Mucosa of stomach (tissue), 1 donor: ENCODE data around the gene HAUS8.
"Not testable (repeated sequence)": the region's sequence is repeated elsewhere in the genome, so short reads cannot be mapped to it uniquely, and the experiment has no call there.

Experiments
- H3K27me3 ChIP-seq: one replicate; pipeline ENCODE4 v1.7.0; 2013; ENCODE audit warnings: mild to moderate bottlenecking, low read length; ENCODE audit not compliant: control insufficient read depth, insufficient read depth
- H3K36me3 ChIP-seq: one replicate; pipeline ENCODE4 v1.7.0; 2013; ENCODE audit warnings: low read length; ENCODE audit not compliant: control insufficient read depth, insufficient read depth
- H3K4me1 ChIP-seq: one replicate; pipeline ENCODE4 v1.7.0; 2013; ENCODE audit warnings: mild to moderate bottlenecking, low read length; ENCODE audit not compliant: control insufficient read depth, insufficient read depth
- H3K4me3 ChIP-seq: one replicate; pipeline ENCODE4 v1.7.0; 2013; ENCODE audit warnings: low read length
- H3K9ac ChIP-seq: one replicate; pipeline ENCODE4 v1.7.0; 2013; ENCODE audit warnings: mild to moderate bottlenecking, low read length, moderate library complexity
- H3K9me3 ChIP-seq: one replicate; pipeline ENCODE4 v1.7.0; 2013; ENCODE audit warnings: mild to moderate bottlenecking, low read length, moderate library complexity; ENCODE audit not compliant: control insufficient read depth
- donor health status: Pancreatic carcinoma.

Gene HAUS8

DNA sequence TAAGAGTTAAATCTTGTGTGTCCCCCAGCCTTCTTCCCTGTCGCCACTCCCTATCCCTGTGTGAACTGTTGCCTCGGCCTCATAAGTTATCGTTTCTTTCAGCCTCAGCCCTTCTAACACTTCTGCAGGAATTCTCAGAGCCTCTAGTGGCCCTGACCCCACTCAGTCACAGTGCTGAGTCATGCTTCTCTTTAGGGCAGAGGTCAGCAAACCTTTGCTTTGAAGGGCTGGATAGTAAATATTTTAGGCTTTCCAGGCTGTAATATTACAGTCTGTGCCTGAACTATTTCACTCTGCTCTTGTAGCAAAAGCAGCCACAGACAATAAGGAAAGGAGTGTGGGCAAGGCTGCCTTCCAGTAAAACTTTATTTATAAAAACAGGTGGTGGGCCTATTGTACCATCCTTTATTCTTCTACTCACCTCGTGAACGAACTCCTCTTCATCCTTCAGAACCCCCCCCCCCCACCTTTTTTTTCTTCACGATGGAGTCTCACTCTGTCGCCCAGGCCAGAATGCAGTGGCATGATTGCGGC is 22.4 kb upstream of the HAUS8 start:
- H3K4me3 ChIP-seq, result no peak overlapping the region

DNA sequence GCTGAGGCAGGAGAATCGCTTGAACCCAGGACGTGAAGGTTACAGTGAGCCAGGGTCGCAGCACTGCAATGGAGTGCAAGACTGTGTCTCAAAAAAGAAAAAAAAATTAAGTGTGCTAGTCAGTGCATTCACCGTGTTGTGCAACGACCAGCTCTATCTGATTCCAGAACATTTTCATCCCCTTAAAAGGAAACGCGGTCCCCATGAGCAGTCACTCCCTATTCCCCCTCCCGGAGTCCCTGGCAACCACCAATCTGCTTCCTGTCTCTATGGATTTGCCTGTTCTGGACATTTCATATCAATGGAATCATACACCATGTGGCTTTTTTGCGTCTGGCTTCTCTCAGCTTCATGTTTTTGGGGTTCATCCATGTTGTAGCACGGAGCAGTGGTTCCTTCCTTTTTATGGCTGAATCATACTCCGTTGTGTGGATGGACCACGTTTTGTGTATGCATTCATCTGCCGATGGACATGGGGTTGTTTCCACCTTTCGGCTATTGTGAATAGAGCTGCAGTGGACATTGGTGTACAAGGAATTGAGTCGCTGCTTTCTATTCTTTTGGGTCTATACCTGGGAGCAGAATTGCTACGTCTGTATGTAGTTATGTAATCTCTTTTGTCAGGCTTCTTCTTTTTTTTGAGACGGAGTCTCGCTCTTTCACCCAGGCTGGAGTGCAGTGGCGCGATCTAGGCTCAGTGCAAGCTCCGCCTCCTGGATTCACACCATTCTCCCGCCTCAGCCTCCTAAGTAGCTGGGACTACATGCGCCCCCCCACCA is 20.1 kb upstream of the HAUS8 start:
- Histone ChIP-seq H3K9me3 (no peaks in the 10 kb centered on the region), H3K27me3 (no peaks in the 10 kb centered on the region), H3K4me3 (no peak overlapping the region), H3K36me3 (no peaks in the 10 kb centered on the region), H3K4me1 (peaks cover 26% of the 10 kb centered on the region), H3K9ac (no peak overlapping the region)

More for the DNA sequence above, 22.4 kb upstream of the HAUS8 start:
- H3K4me1 ChIP-seq, result peaks cover 14% of the 10 kb centered on the region
- H3K9ac ChIP-seq, result no peak overlapping the region
- H3K27me3 ChIP-seq, result no peaks in the 10 kb centered on the region
- no peaks in the 10 kb centered on the region for H3K36me3 ChIP-seq
- no peaks in the 10 kb centered on the region for H3K9me3 ChIP-seq

DNA sequence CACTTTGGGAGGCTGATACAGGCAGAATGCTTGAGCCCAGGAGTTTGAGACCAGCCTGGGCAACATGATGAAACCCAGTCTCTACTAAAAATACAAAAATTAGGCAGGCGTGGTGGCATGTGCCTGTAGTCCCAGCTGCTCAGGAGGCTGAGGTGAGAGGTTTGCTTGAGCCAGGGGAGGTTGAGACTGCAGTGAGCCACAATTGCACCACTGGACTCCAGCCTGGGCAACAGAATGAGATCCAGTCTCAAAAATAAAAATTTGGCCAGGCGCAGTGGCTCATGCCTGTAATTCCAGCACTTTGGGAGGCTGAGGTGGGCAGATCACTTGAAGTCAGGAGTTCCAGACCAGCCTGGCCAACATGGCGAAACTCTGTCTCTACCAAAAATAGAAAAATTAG is 19.4 kb upstream of the HAUS8 start:
- not testable (repeated sequence) for H3K4me3 ChIP-seq

DNA sequence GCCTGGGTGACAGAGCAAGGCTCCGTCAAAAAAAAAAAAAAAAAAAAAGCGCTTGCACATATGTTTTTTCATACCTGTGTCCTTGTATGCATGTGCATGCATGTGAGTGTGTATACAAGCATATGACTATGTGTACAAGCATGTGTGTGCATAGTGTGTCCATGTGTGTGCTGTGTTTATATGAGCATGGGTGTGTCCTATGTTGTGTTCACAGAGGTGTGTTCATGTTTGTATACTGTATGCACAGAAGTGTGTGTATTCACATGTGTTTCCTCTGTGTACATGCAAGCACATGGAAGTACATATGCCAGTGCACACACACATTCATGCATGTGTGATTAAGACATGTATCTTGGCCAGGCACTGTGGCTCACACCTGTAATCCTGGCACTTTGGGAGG is 17.4 kb upstream of the HAUS8 start:
- Histone ChIP-seq H3K4me3 (no peak overlapping the region), H3K4me1 (peaks cover 32% of the 10 kb centered on the region), H3K36me3 (no peaks in the 10 kb centered on the region), H3K9me3 (no peaks in the 10 kb centered on the region), H3K9ac (no peak overlapping the region), H3K27me3 (no peaks in the 10 kb centered on the region)

More for the DNA sequence above, 19.4 kb upstream of the HAUS8 start:
- not testable (repeated sequence) for H3K27me3 ChIP-seq, H3K9me3 ChIP-seq, H3K36me3 ChIP-seq, H3K9ac ChIP-seq
- H3K4me1 ChIP-seq, result peaks cover 30% of the 10 kb centered on the region

- Histone ChIP-seq H3K9ac (no peak overlapping the region), H3K4me1 (peaks cover 28% of the 10 kb centered on the region), H3K27me3 (no peaks in the 10 kb centered on the region), H3K36me3 (no peaks in the 10 kb centered on the region), H3K4me3 (no peak overlapping the region), H3K9me3 (no peaks in the 10 kb centered on the region)
Measured at GRCh38 chr19:17091758-17092333, 16.6 kb upstream of the HAUS8 start.

DNA sequence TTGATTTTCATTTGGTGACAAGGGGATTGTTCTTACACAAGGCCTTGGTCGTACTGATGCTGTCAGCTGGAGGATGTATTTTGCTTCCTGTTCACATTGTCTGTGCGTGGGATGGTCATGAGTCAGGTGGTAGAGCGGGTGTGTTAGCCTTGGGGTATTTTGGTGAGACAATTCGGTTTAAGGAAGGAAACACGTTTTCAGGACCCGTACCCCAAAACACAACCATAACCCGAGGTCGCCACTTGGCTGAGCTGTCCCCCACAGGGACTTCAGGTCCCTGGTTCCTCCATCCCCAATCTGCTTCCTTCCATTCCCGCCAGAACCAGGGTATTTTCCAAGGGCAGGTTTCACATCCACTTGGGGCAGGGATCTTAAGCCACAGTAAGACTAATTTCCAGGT is 15.3 kb upstream of the HAUS8 start:
- Histone ChIP-seq H3K9ac (no peak overlapping the region), H3K9me3 (no peaks in the 10 kb centered on the region), H3K36me3 (no peaks in the 10 kb centered on the region), H3K4me3 (no peak overlapping the region), H3K4me1 (peaks cover 28% of the 10 kb centered on the region), H3K27me3 (no peaks in the 10 kb centered on the region)

- Histone ChIP-seq H3K9ac (no peak overlapping the region), H3K9me3 (no peaks in the 10 kb centered on the region), H3K4me3 (no peak overlapping the region), H3K27me3 (no peaks in the 10 kb centered on the region), H3K36me3 (no peaks in the 10 kb centered on the region), H3K4me1 (peaks cover 20% of the 10 kb centered on the region)
Measured at GRCh38 chr19:17088552-17088951, 13.3 kb upstream of the HAUS8 start.

- Histone ChIP-seq H3K9me3 (no peaks in the 10 kb centered on the region), H3K4me1 (peaks cover 19% of the 10 kb centered on the region), H3K36me3 (no peaks in the 10 kb centered on the region), H3K4me3 (no peak overlapping the region), H3K27me3 (no peaks in the 10 kb centered on the region), H3K9ac (no peak overlapping the region)
Measured at GRCh38 chr19:17086834-17087233, 11.6 kb upstream of the HAUS8 start.

GRCh38 chr19:17086120-17086519 is 10.9 kb upstream of the HAUS8 start:
- Histone ChIP-seq H3K27me3 (no peaks in the 10 kb centered on the region), H3K9me3 (no peaks in the 10 kb centered on the region), H3K4me3 (no peak overlapping the region), H3K36me3 (no peaks in the 10 kb centered on the region), H3K9ac (no peak overlapping the region), H3K4me1 (peaks cover 12% of the 10 kb centered on the region)

GRCh38 chr19:17081672-17082630 is 6.7 kb upstream of the HAUS8 start:
- Histone ChIP-seq H3K4me1 (peaks cover 31% of the 10 kb centered on the region), H3K27me3 (no peaks in the 10 kb centered on the region), H3K36me3 (no peaks in the 10 kb centered on the region), H3K4me3 (no peak overlapping the region), H3K9ac (no peak overlapping the region), H3K9me3 (no peaks in the 10 kb centered on the region)

- no peaks in the 10 kb centered on the region for H3K27me3 ChIP-seq
- H3K9ac ChIP-seq, result no peak overlapping the region
- peaks cover 38% of the 10 kb centered on the region for H3K4me1 ChIP-seq
- H3K36me3 ChIP-seq, result no peaks in the 10 kb centered on the region
- H3K4me3 ChIP-seq, result no peak overlapping the region
- no peaks in the 10 kb centered on the region for H3K9me3 ChIP-seq
Measured at GRCh38 chr19:17080440-17080801, 5.2 kb upstream of the HAUS8 start.
